Skeletal muscle tissue (tissue), 5 donors: ENCODE measurements around the gene PRICKLE1. TPM values are rescaled to one million over a fixed set of nuclear protein-coding genes. Genes with fewer than 3 reads are reported as not detected.

ENCODE experiments used
- H3K27ac ChIP-seq: one replicate; pipeline ENCODE4 v1.7.0; 2013; ENCODE audit warnings: mild to moderate bottlenecking, low read depth, low read length, inconsistent platforms
- H3K27me3 ChIP-seq, 3 donors: one replicate each; pipeline ENCODE4 v1.7.0; 2013; ENCODE audit warnings: low read length in 3 of 3; ENCODE audit not compliant: control insufficient read depth in 3 of 3, insufficient read depth in 3 of 3
- H3K36me3 ChIP-seq, 3 donors: one replicate each; pipeline ENCODE4 v1.7.0; 2013; ENCODE audit warnings: low read length in 3 of 3; ENCODE audit not compliant: control insufficient read depth in 3 of 3, insufficient read depth in 3 of 3
- H3K4me1 ChIP-seq, 3 donors: one replicate each; pipeline ENCODE4 v1.7.0; 2013; ENCODE audit warnings: low read length in 3 of 3, mild to moderate bottlenecking in 3 of 3; ENCODE audit not compliant: control insufficient read depth in 3 of 3, insufficient read depth in 3 of 3
- H3K4me3 ChIP-seq, 3 donors: one replicate each; pipeline ENCODE4 v1.7.0; 2013; ENCODE audit warnings: low read length in 3 of 3
- H3K9ac ChIP-seq, 3 donors: one replicate each; pipeline ENCODE4 v1.7.0; 2013; ENCODE audit warnings: low read length in 3 of 3, mild to moderate bottlenecking in 3 of 3, moderate library complexity in 2 of 3, low read depth in 1 of 3
- H3K9me3 ChIP-seq, 3 donors: one replicate each; pipeline ENCODE4 v1.7.0; 2013; ENCODE audit warnings: low read length in 3 of 3; ENCODE audit not compliant: control insufficient read depth in 3 of 3
- small RNA-seq: library from RNA; depleted of rRNA; stranded (forward); fragments of <200 nt; gene quantifications from one replicate; pipeline ENCODE3, GENCODE V24; 2014
- total RNA-seq: library from RNA; depleted of rRNA; stranded (reverse); fragments of >200 nt; gene quantifications from one replicate; pipeline ENCODE4 v1.2.3, GENCODE V29; 2014
- donor health status: Osteomylitis.

PRICKLE1 gene
- total RNA-seq, 1 donor from 2014 or later: 27.1 TPM

DNA sequence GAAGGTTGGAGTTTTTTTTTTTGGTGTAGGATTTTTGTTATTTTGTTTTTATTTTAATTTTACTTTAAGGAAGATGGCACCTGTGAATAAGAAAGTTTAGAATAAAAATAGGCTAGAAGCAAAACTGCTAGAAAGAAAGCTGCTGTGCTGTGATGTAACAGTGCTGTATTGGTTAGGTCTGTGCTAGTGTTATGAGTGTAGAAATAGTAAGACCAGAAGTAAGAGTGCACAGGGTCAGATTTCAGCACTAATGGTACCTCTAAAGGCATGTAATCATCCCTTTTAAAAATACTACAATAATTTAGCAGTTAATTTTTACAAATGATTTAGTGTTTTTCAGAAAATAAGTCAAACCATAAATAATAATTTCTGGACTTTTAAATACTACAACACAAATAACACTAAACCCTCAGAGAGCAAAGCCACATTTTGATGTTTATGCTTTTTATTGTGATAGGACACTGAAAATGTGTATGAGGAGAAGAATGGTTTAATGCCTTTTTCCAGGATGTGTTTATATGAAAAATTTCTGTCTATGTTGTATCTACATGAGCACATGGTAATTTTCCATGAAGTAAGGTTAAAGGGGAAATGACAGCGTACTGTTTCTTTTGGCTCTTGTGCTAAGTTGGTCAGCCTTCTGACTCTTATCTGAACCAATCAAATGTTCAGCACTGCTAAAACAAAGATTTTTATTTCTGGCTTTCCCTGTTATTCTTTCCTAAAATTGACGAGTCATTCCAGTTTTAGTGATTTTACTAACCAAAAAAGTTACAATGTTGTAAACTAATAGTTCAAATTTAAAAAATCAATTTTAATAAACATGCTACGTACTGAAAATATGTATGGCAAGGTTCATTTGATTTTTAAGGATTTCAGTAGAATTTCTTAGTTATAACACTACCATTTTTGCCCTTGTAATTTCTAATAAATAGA, 167.4 kb downstream of the PRICKLE1 start:
- H3K9me3 ChIP-seq: no peaks in the 10 kb centered on the region
- no peaks in the 10 kb centered on the region for H3K27me3 ChIP-seq
- H3K4me1 ChIP-seq: peaks cover 0 to 5% (median 0%) of the 10 kb centered on the region in 3 donors
- H3K4me3 ChIP-seq: no peak overlapping the region
- no peaks in the 10 kb centered on the region for H3K36me3 ChIP-seq
- no peak overlapping the region for H3K27ac ChIP-seq
- no peak overlapping the region for H3K9ac ChIP-seq

DNA sequence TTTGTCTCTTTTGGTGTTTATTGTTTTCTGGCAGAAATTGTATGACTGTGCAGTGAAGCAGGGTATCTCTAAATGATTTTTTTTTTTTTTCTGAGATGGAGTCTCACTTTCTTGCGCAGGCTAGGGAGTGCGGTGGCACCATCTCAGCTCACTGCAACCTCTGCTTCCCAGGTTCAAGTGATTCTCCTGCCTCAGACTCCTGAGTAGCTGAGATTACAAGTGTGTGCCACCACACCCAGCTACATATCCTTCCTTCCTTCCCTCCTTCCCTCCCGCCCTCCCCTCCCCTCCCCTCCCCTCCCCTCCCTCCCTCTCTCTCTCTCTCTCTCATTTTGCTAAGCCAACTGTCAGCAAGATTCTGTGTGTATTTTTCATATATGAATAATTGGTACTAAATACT, 169.2 kb downstream of the PRICKLE1 start:
- Histone ChIP-seq H3K9me3 (no peaks in the 10 kb centered on the region), H3K4me3 (no peak overlapping the region), H3K9ac (no peak overlapping the region), H3K36me3 (no peaks in the 10 kb centered on the region), H3K27ac (no peak overlapping the region), H3K4me1 (peaks cover 0 to 5% (median 0%) of the 10 kb centered on the region in 3 donors), H3K27me3 (no peaks in the 10 kb centered on the region)

DNA sequence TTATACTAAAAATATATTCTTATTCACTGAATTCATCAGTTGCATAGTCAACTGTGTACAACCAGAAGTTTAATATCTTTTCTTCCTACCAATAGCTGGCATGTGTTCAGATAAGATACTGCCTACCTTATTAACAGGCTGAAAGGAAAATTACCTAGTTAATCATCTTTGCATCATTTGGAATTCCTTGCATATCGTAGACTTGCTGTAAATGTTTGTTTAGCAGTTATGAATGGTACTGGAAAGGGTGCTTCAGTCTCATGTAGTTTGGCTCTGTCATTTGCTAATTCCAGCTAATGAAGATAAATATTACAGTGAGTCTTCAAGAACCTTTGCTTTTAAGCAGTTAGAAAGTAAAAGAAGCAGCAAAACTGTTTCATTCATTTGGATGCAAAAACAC, 179.2 kb downstream of the PRICKLE1 start:
- H3K9me3 ChIP-seq: no peaks in the 10 kb centered on the region
- H3K4me1 ChIP-seq: no peaks in the 10 kb centered on the region
- peaks cover 0 to 4% (median 0%) of the 10 kb centered on the region in 3 donors for H3K36me3 ChIP-seq
- no peak overlapping the region for H3K4me3 ChIP-seq
- no peak overlapping the region for H3K9ac ChIP-seq
- no peak overlapping the region for H3K27ac ChIP-seq
- no peaks in the 10 kb centered on the region for H3K27me3 ChIP-seq

- Histone ChIP-seq H3K9me3 (no peaks in the 10 kb centered on the region), H3K4me3 (no peak overlapping the region), H3K4me1 (no peaks in the 10 kb centered on the region), H3K9ac (no peak overlapping the region), H3K36me3 (peaks cover 0 to 5% (median 0%) of the 10 kb centered on the region in 3 donors), H3K27ac (no peak overlapping the region), H3K27me3 (no peaks in the 10 kb centered on the region)
Measured at GRCh38 chr12:42409471-42409870, 180.1 kb downstream of the PRICKLE1 start.

GRCh38 chr12:42407306-42407705, 182.2 kb downstream of the PRICKLE1 start:
- Histone ChIP-seq H3K9me3 (no peaks in the 10 kb centered on the region), H3K9ac (no peak overlapping the region), H3K36me3 (peaks cover 0 to 8% (median 0%) of the 10 kb centered on the region in 3 donors), H3K27ac (no peak overlapping the region), H3K4me3 (no peak overlapping the region), H3K27me3 (no peaks in the 10 kb centered on the region), H3K4me1 (no peaks in the 10 kb centered on the region)

Small RNA genes lying within 50 kb of the gene (small RNA-seq; reads per million reads assigned to genes)
- gene AC079600.1 (not detected), gene AC079600.2 (not detected), gene RF00019 (not detected)
